Measurements from ENCODE around the gene PCDHGB5.
A peak's percentile ranks its signal among the peaks of the same experiment; 100 is the strongest.
"Not testable (repeated sequence)": the region's sequence is repeated elsewhere in the genome, so short reads cannot be mapped to it uniquely, and the experiment has no call there.

The PCDHGB5 gene

DNA sequence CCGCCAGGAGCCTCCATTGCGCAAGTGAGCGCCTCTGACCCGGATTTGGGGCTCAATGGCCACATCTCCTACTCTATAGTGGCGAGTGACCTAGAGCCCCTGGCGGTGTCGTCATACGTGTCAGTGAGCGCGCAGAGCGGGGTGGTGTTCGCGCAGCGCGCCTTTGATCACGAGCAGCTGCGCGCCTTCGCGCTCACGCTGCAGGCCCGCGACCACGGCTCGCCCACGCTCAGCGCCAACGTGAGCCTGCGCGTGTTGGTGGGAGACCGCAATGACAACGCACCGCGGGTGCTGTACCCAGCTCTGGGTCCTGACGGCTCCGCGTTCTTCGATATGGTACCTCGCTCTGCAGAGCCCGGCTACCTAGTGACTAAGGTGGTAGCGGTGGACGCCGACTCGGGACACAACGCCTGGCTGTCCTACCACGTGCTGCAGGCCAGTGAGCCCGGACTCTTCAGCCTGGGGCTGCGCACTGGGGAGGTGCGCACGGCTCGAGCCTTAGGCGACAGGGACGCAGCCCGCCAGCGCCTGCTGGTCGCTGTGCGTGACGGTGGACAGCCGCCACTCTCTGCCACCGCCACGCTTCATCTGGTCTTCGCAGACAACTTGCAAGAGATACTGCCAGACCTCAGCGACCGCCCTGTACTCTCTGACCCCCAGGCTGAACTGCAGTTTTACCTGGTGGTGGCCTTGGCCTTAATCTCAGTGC lies 12.0 kb downstream of the PCDHGB5 start:
- DNase-seq (ENCODE audit: low read depth, low spot score), result no peak

DNA sequence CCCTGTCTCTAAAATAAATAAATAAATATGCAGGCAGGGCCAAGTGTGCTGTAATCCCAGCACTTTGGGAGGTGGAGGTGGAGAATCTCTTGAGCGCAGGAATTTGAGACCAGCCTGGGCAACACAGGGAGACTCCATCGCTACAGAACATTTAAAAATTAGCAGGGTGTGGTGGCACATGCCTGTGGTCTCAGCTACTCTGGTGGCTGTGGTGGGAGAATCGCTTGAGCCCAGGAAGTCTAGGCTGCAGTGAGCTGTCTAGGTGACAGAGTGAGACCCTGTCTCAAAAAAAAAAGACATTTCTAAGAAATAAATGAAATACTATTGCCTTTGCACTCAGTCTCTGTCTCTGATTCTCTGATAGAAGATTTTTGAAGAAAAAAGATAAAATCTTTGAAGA lies 13.8 kb downstream of the PCDHGB5 start:
- no peak for DNase-seq (ENCODE audit: low read depth, low spot score)

DNA sequence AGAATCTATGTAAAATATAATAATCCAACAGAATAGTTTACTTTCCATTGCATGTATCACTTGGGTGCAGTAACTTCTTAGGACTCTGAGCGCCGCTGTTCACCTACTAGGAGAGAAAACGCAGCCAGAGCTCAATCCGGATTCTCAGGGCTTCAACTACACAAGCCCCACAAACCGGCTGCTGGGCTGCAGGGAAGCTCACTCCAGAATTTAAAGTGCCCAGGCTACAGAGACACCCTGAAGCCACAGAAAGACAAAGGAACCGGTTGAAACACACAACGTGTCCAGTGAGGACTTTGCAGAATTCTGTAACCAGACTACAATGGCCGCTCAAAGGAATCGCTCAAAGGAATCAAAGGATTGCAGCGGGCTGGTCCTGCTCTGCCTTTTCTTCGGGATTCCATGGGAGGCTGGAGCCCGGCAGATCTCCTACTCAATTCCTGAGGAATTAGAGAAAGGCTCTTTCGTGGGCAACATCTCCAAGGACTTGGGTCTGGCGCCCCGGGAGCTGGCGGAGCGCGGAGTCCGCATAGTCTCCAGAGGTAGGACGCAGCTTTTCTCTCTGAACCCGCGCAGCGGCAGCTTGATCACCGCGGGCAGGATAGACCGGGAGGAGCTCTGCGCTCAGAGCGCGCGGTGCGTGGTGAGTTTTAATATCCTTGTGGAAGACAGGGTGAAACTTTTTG lies 15.2 kb downstream of the PCDHGB5 start, which contains the start of gene PCDHGA10:
Gene PCDHGA10, plus strand, starts transcription at position 134 of the 686 bp plus-strand sequence. Its CDS starts 189 bp downstream, at position 323.
- peak; percentile 70 for DNase-seq (ENCODE audit: low read depth, low spot score)

DNA sequence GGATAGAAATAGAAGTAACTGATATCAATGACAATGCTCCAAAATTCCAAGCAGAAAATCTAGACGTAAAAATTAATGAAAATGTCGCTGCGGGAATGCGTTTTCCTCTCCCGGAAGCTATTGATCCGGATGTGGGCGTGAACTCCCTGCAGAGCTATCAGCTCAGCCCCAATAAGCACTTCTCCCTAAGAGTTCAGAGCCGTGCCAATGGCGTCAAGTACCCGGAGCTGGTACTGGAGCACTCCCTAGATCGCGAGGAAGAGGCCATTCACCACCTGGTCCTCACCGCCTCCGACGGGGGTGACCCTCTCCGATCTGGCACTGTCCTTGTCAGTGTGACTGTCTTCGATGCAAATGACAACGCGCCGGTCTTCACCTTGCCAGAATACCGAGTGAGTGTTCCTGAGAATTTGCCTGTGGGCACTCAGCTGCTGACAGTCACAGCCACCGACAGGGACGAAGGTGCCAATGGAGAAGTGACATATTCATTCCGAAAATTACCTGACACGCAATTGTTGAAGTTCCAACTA lies 15.9 kb downstream of the PCDHGB5 start:
- no peak for DNase-seq (ENCODE audit: low read depth, low spot score)

DNA sequence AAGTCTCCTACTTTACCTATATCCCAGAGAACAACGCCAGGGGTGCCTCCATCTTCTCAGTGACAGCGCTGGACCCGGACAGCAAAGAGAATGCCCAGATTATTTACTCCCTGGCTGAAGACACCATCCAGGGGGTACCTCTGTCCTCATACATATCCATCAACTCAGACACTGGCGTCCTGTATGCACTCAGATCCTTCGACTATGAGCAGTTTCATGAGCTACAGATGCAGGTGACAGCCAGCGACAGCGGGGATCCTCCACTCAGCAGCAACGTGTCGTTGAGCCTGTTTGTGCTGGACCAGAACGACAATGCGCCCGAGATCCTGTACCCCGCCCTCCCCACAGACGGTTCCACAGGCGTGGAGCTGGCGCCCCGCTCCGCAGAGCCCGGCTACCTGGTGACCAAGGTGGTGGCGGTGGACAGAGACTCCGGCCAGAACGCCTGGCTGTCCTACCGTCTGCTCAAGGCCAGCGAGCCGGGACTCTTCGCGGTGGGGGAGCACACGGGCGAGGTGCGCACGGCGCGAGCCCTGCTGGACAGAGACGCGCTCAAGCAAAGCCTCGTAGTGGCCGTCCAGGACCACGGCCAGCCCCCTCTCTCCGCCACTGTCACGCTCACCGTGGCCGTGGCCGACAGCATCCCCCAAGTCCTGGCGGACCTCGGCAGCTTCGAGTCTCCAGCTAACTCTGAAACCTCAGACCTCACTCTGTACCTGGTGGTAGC lies 17.0 kb downstream of the PCDHGB5 start:
- not testable (repeated sequence) for DNase-seq (ENCODE audit: low read depth, low spot score)

DNA sequence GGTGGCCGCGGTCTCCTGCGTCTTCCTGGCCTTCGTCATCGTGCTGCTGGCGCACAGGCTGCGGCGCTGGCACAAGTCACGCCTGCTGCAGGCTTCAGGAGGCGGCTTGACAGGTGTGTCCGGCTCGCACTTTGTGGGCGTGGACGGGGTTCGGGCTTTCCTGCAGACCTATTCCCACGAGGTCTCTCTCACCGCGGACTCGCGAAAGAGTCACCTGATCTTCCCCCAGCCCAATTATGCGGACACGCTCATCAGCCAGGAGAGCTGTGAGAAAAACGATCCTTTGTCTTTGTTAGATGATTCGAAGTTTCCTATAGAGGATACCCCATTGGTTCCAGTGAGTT lies 17.5 kb downstream of the PCDHGB5 start:
- DNase-seq (ENCODE audit: low read depth, low spot score), result not testable (repeated sequence)

DNA sequence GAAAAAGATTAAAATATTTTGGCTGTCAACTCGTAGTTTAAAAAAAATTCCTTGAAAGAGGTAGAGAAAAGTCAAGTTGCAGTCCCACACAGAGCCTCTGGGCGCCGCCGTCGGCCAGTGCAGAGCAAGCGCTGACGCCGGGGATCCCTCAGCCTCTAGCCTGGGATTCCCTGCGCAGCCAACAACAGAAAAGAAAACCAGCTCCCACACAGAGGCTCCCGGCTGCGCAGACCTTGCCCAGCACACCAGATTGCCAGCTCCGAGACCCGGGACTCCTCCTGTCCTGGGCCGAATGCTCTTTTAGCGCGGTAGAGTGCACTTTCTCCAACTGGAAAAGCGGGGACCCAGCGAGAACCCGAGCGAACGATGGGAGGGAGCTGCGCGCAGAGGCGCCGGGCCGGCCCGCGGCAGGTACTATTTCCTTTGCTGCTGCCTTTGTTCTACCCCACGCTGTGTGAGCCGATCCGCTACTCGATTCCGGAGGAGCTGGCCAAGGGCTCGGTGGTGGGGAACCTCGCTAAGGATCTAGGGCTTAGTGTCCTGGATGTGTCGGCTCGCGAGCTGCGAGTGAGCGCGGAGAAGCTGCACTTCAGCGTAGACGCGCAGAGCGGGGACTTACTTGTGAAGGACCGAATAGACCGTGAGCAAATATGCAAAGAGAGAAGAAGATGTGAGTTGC lies 19.9 kb downstream of the PCDHGB5 start, which contains the start of gene PCDHGB7:
Gene PCDHGB7, plus strand, starts transcription at position 184 of the 679 bp plus-strand sequence. Its CDS starts 183 bp downstream, at position 367.
- DNase-seq (ENCODE audit: low read depth, low spot score), result peak; percentile 91

DNA sequence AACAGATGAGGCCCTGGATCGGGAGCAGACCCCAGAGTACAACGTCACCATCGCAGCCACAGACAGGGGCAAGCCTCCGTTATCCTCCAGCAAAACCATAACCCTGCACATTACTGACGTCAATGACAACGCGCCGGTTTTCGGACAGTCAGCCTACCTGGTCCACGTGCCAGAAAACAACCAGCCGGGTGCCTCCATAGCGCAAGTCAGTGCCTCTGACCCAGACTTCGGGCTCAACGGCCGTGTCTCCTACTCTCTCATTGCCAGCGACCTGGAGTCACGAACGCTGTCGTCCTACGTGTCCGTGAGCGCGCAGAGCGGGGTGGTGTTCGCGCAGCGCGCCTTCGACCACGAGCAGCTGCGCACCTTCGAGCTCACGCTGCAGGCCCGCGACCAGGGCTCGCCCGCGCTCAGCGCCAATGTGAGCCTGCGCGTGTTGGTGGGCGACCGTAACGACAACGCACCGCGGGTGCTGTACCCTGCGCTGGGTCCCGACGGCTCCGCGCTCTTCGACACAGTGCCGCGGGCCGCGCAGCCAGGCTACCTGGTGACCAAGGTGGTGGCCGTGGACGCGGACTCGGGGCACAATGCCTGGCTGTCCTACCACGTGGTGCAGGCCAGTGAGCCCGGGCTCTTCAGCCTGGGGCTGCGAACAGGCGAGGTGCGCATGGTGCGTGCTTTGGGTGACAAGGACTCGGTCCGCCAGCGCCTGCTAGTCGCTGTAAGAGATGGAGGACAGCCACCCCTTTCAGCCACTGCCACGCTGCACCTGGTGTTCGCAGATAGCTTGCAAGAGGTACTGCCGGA lies 21.5 kb downstream of the PCDHGB5 start:
- DNase-seq (ENCODE audit: low read depth, low spot score), result no peak

DNA sequence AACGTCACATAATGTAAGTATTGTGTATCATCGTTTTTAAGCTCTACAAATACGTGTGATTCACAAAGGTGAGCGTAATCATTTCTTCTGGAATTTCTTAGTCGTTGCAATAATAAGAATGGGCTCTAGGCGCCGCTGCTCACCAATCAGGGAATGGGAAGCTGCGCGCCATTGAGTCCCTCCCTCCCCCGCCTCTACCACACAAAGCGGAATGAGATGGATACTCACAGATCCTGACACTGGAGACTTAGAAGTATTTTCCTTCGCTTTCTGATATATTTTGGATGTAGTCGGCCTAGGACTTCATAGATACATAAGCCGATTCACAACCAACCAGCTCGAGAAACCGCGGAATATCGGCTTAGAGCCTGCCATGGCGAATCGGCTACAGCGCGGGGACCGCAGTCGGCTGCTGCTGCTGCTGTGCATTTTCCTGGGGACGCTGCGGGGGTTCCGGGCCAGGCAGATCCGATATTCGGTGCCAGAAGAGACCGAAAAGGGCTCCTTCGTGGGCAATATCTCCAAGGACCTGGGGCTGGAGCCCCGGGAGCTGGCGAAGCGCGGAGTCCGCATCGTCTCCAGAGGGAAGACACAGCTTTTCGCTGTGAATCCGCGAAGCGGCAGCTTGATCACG lies 23.2 kb downstream of the PCDHGB5 start, which contains the start of gene PCDHGA11:
Gene PCDHGA11, plus strand, starts transcription at position 197 of the 634 bp plus-strand sequence. Its CDS starts 177 bp downstream, at position 374.
- DNase-seq (ENCODE audit: low read depth, low spot score), result peak; percentile 69

DNA sequence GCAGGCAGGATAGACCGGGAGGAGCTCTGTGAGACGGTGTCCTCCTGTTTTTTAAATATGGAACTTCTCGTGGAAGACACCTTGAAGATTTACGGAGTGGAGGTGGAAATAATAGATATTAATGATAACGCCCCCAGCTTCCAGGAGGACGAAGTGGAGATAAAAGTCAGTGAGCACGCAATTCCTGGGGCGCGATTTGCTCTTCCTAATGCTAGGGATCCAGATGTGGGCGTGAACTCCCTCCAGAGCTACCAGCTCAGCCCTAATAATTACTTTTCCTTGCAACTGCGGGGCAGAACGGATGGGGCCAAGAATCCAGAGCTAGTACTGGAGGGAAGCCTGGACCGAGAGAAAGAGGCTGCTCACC lies 23.7 kb downstream of the PCDHGB5 start:
- DNase-seq (ENCODE audit: low read depth, low spot score), result no peak

DNA sequence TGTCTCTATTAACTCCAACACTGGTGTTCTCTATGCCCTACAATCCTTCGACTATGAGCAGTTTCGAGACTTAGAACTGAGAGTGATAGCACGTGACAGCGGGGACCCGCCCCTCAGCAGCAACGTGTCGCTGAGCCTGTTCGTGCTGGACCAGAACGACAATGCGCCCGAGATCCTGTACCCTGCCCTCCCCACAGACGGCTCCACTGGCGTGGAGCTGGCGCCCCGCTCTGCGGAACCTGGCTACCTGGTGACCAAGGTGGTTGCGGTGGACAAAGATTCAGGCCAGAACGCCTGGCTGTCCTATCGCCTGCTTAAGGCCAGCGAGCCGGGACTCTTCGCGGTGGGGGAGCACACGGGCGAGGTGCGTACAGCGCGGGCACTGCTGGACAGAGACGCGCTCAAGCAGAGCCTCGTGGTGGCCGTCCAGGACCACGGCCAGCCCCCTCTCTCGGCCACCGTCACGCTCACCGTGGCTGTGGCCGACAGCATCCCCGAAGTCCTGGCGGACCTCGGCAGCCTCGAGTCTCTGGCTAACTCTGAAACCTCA lies 25.1 kb downstream of the PCDHGB5 start:
- no peak for DNase-seq (ENCODE audit: low read depth, low spot score)

DNA sequence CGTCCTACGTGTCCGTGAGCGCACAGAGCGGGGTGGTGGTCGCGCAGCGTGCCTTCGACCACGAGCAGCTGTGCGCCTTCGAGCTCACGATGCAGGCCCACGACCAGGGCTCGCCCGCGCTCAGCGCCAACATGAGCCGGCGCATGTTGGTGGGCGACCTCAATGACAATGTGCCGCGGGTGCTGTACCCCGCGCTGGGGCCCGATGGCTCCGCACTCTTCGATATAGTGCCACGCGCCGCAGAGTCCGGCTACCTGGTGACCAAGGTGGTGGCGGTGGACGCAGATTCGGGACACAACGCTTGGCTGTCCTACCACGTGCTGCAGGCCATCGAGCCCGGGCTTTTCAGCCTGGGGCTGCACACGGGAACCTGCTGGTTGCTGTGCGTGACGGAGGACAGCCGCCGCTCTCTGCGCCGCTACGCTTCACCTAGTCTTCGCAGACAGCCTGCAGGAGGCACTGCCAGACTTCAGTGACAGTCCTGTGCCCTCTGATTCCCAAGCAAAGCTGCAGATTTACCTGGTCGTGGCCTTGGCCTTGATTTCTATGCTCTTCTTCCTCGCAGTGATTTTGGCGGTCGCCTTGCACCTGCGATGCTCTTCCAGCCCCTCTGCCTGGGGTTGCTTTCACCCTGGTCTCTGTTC lies 30.2 kb downstream of the PCDHGB5 start:
- no peak for DNase-seq (ENCODE audit: low read depth, low spot score)

DNA sequence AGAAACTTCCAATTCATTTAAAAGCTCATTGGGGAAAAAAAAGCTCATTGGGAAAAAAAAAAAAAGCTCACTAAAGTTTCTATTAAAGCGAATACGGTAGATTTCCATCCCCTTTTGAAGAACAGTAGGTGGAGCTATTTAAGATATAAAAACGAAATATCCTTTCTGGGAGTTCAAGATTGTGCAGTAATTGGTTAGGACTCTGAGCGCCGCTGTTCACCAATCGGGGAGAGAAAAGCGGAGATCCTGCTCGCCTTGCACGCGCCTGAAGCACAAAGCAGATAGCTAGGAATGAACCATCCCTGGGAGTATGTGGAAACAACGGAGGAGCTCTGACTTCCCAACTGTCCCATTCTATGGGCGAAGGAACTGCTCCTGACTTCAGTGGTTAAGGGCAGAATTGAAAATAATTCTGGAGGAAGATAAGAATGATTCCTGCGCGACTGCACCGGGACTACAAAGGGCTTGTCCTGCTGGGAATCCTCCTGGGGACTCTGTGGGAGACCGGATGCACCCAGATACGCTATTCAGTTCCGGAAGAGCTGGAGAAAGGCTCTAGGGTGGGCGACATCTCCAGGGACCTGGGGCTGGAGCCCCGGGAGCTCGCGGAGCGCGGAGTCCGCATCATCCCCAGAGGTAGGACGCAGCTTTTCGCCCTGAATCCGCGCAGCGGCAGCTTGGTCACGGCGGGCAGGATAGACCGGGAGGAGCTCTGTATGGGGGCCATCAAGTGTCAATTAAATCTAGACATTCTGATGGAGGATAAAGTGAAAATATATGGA lies 32.8 kb downstream of the PCDHGB5 start, which contains the start of gene PCDHGA12:
Gene PCDHGA12, plus strand, starts transcription at position 176 of the 782 bp plus-strand sequence. Its CDS starts 253 bp downstream, at position 429.
- peak; percentile 62 for DNase-seq (ENCODE audit: low read depth, low spot score)

DNA sequence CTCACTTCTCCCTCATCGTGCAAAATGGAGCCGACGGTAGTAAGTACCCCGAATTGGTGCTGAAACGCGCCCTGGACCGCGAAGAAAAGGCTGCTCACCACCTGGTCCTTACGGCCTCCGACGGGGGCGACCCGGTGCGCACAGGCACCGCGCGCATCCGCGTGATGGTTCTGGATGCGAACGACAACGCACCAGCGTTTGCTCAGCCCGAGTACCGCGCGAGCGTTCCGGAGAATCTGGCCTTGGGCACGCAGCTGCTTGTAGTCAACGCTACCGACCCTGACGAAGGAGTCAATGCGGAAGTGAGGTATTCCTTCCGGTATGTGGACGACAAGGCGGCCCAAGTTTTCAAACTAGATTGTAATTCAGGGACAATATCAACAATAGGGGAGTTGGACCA lies 33.5 kb downstream of the PCDHGB5 start:
- no peak for DNase-seq (ENCODE audit: low read depth, low spot score)

DNA sequence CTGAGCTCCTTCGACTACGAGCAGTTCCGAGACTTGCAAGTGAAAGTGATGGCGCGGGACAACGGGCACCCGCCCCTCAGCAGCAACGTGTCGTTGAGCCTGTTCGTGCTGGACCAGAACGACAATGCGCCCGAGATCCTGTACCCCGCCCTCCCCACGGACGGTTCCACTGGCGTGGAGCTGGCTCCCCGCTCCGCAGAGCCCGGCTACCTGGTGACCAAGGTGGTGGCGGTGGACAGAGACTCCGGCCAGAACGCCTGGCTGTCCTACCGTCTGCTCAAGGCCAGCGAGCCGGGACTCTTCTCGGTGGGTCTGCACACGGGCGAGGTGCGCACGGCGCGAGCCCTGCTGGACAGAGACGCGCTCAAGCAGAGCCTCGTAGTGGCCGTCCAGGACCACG lies 34.6 kb downstream of the PCDHGB5 start:
- DNase-seq (ENCODE audit: low read depth, low spot score), result not testable (repeated sequence)

DNA sequence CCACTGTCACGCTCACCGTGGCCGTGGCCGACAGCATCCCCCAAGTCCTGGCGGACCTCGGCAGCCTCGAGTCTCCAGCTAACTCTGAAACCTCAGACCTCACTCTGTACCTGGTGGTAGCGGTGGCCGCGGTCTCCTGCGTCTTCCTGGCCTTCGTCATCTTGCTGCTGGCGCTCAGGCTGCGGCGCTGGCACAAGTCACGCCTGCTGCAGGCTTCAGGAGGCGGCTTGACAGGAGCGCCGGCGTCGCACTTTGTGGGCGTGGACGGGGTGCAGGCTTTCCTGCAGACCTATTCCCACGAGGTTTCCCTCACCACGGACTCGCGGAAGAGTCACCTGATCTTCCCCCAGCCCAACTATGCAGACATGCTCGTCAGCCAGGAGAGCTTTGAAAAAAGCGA lies 35.0 kb downstream of the PCDHGB5 start:
- not testable (repeated sequence) for DNase-seq (ENCODE audit: low read depth, low spot score)

DNA sequence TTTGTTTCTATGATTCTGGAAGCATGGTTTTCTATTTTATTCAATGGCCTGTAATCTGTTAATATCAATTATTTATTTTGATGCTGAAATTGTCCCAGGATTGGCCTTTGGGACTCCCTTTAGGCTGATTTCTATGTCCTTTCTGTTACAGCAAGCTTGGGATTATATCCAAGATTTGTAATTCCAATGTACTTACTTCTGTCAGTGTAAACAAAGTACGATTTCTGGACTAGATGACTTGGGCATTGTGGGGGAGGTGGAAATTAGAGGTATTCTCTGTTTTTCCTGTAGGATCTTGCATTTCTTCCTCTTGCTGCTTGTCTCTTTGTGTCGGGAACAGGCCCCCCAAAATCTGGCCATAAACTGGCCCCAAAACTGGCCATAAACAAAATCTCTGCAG lies 36.3 kb downstream of the PCDHGB5 start:
- no peak for DNase-seq (ENCODE audit: low read depth, low spot score)

DNA sequence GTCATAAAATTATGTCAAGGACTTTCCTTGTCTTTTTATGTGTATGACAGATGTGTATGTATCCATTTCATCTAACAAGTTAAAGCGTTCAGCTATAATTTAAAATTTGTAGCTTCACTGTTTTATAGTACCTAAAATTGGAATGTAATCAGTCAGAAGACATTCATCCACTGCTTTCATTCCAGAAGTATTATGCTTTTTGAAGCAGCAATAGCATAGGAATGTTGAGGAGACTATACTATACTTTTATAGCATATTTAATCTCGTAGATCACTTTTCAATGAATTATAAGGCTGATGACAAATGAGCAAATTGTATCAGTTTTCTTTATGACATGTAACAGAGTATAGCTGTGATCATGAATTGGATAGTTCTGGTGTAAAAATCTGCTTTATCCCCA lies 39.5 kb downstream of the PCDHGB5 start:
- DNase-seq (ENCODE audit: low read depth, low spot score), result no peak
